Right lobe of liver (tissue), 6 donors: Measurements from ENCODE around the gene EPB41L3. TPM values are rescaled to one million over a fixed set of nuclear protein-coding genes. Genes with fewer than 3 reads are reported as not detected.

ENCODE experiments used
- ATAC-seq, 4 donors: fragments of 200-7000 bp; cut with Tn5 transposase; one replicate each; pipeline ENCODE4 v1.9.1; 2020; ENCODE audit warnings: mild to moderate bottlenecking in 4 of 4, moderate library complexity in 4 of 4
- DNase-seq, 3 donors: peaks; one replicate each; pipeline ENCODE4 v3.0.0-alpha.2; 2020
- H3K27ac ChIP-seq, 3 donors: fragments of 200-600 bp; one replicate each; pipeline ENCODE4 v1.8.0; 2022
- H3K27me3 ChIP-seq, 2 donors: fragments of 200-600 bp; one replicate each; pipeline ENCODE4 v1.8.0; 2022
- H3K36me3 ChIP-seq, 4 donors: fragments of 200-600 bp; sonication (generic) in 1 of 4; one replicate each; pipeline versions ENCODE4 v1.5.1 to v1.8.0; 2017 to 2022; ENCODE audit warnings: control low read depth in 1 of 4
- H3K4me1 ChIP-seq, 4 donors: fragments of 200-600 bp; sonication (generic) in 1 of 4; one replicate each; pipeline versions ENCODE4 v1.5.1 to v1.8.0; 2017 to 2022; ENCODE audit warnings: control low read depth in 1 of 4
- H3K4me3 ChIP-seq, 3 donors: fragments of 200-600 bp; one replicate each; pipeline ENCODE4 v1.8.0; 2022
- H3K9me3 ChIP-seq, 4 donors: fragments of 200-600 bp; sonication (generic) in 1 of 4; one replicate each; pipeline versions ENCODE4 v1.5.1 to v1.8.0; 2017 to 2022; ENCODE audit warnings: control low read depth in 1 of 4
- POLR2A ChIP-seq: fragments of 450-650 bp; IDR thresholded peaks from one replicate; pipeline ENCODE4 v1.6.1; 2017; ENCODE audit warnings: antibody characterized with exemption, mild to moderate bottlenecking
- WGBS: methylation state at CpG from one replicate; pipeline ENCODE4 v1.1.6; 2018; ENCODE audit warnings: low coverage, low lambda C conversion rate; ENCODE audit not compliant: insufficient coverage; ENCODE audit errors: missing lambda C conversion rate; 5-methylcytosine and 5-hydroxymethylcytosine counted together
- intact Hi-C, 2 donors: fragments of 100-400 bp; cut with DNase I; formaldehyde crosslinking; loops; one replicate each; pipeline versions ENCODE4 v1.11.2 to v1.14.1; 2022
- total RNA-seq, 6 experiments: library from RNA; depleted of rRNA in 2 of 6; stranded (reverse); fragments of >200 nt in 2 of 6; fragmentation: NEBNext Ultra II Directional in 3 of 6; extraction: Animal tissue kit (Norgen Biotek cat#: 25700) in 3 of 6; gene quantifications; one replicate each; pipeline versions ENCODE4 v1.1.0 to v1.2.4, GENCODE V29; 2016 to 2023
- TF ChIP-seq, protein P1 (sequence below), 4 donors: fragments of 200-600 bp in 3 of 4; fragments of 450-650 bp in 1 of 4; IDR thresholded peaks; one replicate each; pipeline versions ENCODE4 v1.5.1 to v1.8.0; 2016 to 2022; ENCODE audit warnings: antibody characterized with exemption in 4 of 4, mild to moderate bottlenecking in 2 of 4
- donor health status: DM: no; HTN: yes; CAD: no.
- donor health status: DM: no; HTN: no; CAD: no.
- donor health status: DM: no; HTN: no; CAD: no.
- donor health status: DM: no; HTN: yes; CAD: no.
- donor health status: DM: no; HTN: yes; CAD: no.

The EPB41L3 gene
- total RNA-seq, 6 experiments from 2014 or later, result 3.3 to 20.3 (median 6.2) TPM

DNA sequence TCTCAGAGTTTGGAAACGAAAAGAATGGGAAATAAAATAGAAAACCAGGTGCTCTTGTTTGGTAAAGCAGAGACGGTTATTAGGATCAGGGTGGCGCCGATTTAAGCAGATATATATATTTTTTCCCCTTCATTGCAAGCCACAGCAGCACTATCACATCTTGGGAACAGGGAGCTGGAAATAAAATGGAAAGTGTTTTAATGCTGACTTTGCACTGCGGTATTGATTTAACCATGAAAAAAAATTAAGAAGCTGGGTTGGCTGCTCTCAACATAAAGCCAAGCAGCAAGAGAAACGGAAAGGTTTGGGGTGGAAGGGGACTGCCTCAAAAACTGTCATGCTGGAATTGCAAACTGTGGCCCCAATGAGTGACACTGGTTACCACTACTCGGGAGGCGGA, 145.5 kb downstream of the EPB41L3 start:
- intact Hi-C loops, result no loop called here
- no peaks in the 10 kb centered on the region for H3K9me3 ChIP-seq
- no peak for DNase-seq
- no peak overlapping the region for H3K27ac ChIP-seq
- H3K27me3 ChIP-seq, result no peaks in the 10 kb centered on the region
- no peak for ATAC-seq
- no peak overlapping the region for H3K4me3 ChIP-seq
- WGBS, result 71% methylated on average over 8 of the region's 8 CpGs
- no peaks in the 10 kb centered on the region for H3K36me3 ChIP-seq
- H3K4me1 ChIP-seq, result no peaks in the 10 kb centered on the region
- TF ChIP-seq POLR2A, result no peak
- TF ChIP-seq, protein P1, sequence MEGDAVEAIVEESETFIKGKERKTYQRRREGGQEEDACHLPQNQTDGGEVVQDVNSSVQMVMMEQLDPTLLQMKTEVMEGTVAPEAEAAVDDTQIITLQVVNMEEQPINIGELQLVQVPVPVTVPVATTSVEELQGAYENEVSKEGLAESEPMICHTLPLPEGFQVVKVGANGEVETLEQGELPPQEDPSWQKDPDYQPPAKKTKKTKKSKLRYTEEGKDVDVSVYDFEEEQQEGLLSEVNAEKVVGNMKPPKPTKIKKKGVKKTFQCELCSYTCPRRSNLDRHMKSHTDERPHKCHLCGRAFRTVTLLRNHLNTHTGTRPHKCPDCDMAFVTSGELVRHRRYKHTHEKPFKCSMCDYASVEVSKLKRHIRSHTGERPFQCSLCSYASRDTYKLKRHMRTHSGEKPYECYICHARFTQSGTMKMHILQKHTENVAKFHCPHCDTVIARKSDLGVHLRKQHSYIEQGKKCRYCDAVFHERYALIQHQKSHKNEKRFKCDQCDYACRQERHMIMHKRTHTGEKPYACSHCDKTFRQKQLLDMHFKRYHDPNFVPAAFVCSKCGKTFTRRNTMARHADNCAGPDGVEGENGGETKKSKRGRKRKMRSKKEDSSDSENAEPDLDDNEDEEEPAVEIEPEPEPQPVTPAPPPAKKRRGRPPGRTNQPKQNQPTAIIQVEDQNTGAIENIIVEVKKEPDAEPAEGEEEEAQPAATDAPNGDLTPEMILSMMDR (IDR thresholded peaks at IDR 0.05), result no peak

- 75% methylated on average over 6 of the region's 18 CpGs for WGBS
- H3K36me3 ChIP-seq, result no peaks in the 10 kb centered on the region
Observed at GRCh38 chr18:5397102-5397501, 146.7 kb downstream of the EPB41L3 start.

DNA sequence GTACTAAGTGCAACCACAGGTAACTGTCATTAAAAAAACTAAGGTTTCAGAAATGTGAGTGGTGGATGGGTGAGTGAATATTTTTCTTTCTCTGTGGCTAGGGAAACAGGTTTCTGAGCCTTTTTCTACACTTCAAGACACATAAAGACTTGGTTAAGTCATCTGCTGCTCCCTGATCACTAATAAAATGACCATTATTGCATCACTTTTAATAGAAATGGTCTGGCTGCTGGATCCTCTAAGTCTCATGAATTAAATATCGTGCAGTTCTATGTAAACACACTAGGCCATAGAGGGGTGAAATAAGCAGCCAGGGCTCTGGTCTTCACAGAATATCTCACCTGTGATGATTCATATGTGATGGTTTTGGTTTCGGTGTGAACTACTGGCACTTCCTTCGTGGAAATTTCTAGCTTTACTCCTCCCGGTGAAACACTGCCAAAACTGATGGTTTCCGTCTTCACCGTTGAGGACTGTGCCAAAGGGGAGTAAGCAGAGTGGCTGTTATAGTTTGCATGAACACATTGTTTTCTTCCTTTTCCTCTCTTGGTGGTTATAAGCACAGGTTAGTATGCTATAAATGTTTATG, 147.8 kb downstream of the EPB41L3 start:
- Histone ChIP-seq H3K9me3 (no peaks in the 10 kb centered on the region), H3K27ac (no peak overlapping the region), H3K27me3 (no peaks in the 10 kb centered on the region), H3K36me3 (no peaks in the 10 kb centered on the region), H3K4me1 (no peaks in the 10 kb centered on the region), H3K4me3 (no peak overlapping the region)
- no peak for TF ChIP-seq POLR2A
- TF ChIP-seq, protein P1 (IDR thresholded peaks at IDR 0.05), result no peak
- 73% methylated on average over 6 of the region's 6 CpGs for WGBS
- no peak for ATAC-seq
- intact Hi-C loops, result no loop called here
- DNase-seq, result no peak

More at GRCh38 chr18:5397102-5397501, 146.7 kb downstream of the EPB41L3 start:
- intact Hi-C loops, result no loop called here
- no peaks in the 10 kb centered on the region for H3K9me3 ChIP-seq
- DNase-seq (no peak), ATAC-seq (no peak)
- TF ChIP-seq POLR2A, result no peak
- TF ChIP-seq, protein P1 (IDR thresholded peaks at IDR 0.05), result no peak
- no peak overlapping the region for H3K27ac ChIP-seq
- H3K27me3 ChIP-seq, result no peaks in the 10 kb centered on the region
- H3K4me3 ChIP-seq, result no peak overlapping the region
- no peaks in the 10 kb centered on the region for H3K4me1 ChIP-seq

DNA sequence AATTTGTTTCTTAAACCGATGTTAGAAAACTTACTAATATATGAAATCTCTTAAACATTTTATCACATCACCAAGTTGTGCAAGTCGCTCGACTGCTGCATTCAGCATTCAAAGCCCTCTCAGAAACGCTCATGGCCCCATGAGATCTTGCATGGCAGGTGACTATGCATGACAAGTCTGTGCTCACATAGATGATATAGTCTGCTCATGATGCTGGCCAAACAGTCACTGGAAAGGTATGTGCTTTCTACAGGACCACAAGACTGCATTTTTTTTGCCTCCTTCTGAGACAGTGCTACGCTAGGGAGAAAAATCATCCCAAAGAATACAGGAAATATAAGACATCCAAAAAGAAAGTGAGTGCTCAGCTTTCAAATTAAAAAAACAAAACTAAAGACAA, 150.0 kb downstream of the EPB41L3 start:
- Histone ChIP-seq H3K36me3 (no peaks in the 10 kb centered on the region), H3K9me3 (no peaks in the 10 kb centered on the region), H3K27me3 (no peaks in the 10 kb centered on the region), H3K27ac (no peak overlapping the region), H3K4me1 (no peaks in the 10 kb centered on the region), H3K4me3 (no peak overlapping the region)
- no peak for ATAC-seq
- WGBS, result 63% methylated on average over 5 of the region's 5 CpGs
- intact Hi-C loops, result no loop called here
- DNase-seq, result no peak
- no peak for TF ChIP-seq POLR2A
- TF ChIP-seq, protein P1 (IDR thresholded peaks at IDR 0.05), result no peak

- H3K4me3 ChIP-seq, result no peak overlapping the region
- H3K27me3 ChIP-seq, result no peaks in the 10 kb centered on the region
- no peaks in the 10 kb centered on the region for H3K36me3 ChIP-seq
- WGBS, result 77% methylated on average over 8 of the region's 8 CpGs
- intact Hi-C loops, result no loop called here
- ATAC-seq, result no peak
- H3K4me1 ChIP-seq, result no peaks in the 10 kb centered on the region
- no peak overlapping the region for H3K27ac ChIP-seq
- H3K9me3 ChIP-seq, result no peaks in the 10 kb centered on the region
- DNase-seq, result no peak
- TF ChIP-seq POLR2A, result no peak
- TF ChIP-seq, protein P1 (IDR thresholded peaks at IDR 0.05), result no peak
Observed at GRCh38 chr18:5391409-5391808, 152.4 kb downstream of the EPB41L3 start.
